ENCODE data around the gene ATF6B.

Gene ATF6B

DNA sequence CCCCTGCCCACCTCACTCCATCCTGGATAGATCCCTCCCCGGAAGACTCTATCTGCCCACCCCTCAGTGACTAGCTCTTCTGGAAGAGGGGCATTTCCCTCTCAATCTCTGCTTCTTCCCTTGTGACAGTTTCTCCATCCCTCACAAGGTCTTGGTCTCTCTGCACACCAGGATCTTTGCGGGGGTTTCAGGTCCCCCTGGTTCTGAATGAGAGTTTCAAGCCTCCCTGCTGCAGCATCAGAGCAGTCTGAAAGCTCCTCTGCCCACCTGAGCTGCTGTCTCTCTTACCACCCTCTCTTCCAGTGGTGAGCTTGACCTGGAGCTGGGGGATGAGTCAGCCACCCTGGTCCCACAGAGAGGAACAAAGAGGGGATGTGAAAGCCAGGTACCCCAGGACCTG is 43.3 kb downstream of the ATF6B start:
- TF ChIP-seq, protein P1, sequence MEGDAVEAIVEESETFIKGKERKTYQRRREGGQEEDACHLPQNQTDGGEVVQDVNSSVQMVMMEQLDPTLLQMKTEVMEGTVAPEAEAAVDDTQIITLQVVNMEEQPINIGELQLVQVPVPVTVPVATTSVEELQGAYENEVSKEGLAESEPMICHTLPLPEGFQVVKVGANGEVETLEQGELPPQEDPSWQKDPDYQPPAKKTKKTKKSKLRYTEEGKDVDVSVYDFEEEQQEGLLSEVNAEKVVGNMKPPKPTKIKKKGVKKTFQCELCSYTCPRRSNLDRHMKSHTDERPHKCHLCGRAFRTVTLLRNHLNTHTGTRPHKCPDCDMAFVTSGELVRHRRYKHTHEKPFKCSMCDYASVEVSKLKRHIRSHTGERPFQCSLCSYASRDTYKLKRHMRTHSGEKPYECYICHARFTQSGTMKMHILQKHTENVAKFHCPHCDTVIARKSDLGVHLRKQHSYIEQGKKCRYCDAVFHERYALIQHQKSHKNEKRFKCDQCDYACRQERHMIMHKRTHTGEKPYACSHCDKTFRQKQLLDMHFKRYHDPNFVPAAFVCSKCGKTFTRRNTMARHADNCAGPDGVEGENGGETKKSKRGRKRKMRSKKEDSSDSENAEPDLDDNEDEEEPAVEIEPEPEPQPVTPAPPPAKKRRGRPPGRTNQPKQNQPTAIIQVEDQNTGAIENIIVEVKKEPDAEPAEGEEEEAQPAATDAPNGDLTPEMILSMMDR (IDR thresholded peaks at IDR 0.05; ENCODE audit: low read depth, low read length): no peak
- TF ChIP-seq EZH2phosphoT487 (IDR thresholded peaks at IDR 0.05; ENCODE audit: low read depth): no peak
- H3K4me1 ChIP-seq (ENCODE audit: low read length): peaks cover 15% of the 10 kb centered on the region
- H3K27ac ChIP-seq (ENCODE audit: low read length): no peak overlapping the region

DNA sequence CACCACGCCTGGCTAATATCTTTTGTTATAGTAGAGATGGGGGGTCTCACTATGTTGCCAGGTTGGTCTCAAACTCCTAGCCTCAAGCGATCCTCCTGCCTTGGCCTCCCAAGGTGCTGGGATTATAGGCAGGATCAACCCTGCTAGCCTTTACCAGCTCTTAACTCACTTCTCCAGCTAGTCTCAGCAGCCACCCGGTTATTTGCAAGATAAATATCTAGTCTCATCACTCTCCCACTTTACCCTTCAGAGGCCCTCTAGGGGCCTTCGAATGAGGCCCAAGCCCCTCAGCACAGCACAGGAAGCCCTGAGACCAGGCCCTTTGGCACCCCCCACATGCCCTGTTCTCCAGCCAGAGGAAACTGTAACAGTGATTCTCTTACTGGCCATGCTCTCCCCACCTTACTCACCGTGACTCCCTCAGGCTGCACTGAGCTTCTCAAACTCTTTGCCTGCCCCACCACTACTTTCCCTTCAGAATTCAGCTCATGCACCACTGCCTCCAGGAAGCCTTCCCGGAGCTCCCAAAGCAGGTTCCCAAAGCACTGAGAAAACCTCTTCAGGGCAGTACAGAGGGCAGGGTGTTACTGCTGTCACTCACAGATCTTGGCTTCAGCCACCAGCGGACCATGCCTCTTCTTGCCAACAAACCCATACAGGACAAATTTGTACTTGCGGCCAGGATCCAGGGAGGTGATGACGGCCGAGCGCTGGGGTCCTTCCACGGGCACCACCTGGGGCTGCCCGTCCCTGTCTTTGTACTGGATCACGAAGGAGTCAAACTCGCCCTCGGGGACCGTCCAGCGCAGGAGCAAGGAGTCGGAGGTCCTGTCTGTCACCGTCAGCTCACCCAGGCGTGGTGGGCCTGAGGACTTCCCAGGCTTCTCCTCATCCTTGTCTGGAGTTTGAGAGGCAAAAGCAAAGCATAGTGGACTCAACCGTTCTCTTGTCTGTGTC is 44.0 kb downstream of the ATF6B start:
- Histone ChIP-seq H3K9me3 (ENCODE audit: insufficient read depth, low read length) (no peaks in the 10 kb centered on the region), H3K4me3 (ENCODE audit: low read length) (no peak overlapping the region), H3K4me2 (ENCODE audit: low read length) (no peak overlapping the region), H3K9ac (ENCODE audit: low read length) (no peak overlapping the region), H3K27ac (ENCODE audit: low read length) (no peak overlapping the region), H4K20me1 (ENCODE audit: insufficient read depth, low read length) (peaks cover 3% of the 10 kb centered on the region; the same call in 1 of the 2 replicates), H2AFZ (ENCODE audit: low read depth, low read length) (no peak overlapping the region), H3K36me3 (replicated peaks; ENCODE audit: low read depth, low read length) (no peaks in the 10 kb centered on the region), H3K79me2 (ENCODE audit: low read length) (no peaks in the 10 kb centered on the region), H3K27me3 (ENCODE audit: low read depth, low read length) (peaks cover 68% of the 10 kb centered on the region), H3K4me1 (ENCODE audit: low read length) (peaks cover 15% of the 10 kb centered on the region)
- TF ChIP-seq, protein P1 (IDR thresholded peaks at IDR 0.05; ENCODE audit: low read depth, low read length): no peak
- TF ChIP-seq EZH2phosphoT487 (IDR thresholded peaks at IDR 0.05; ENCODE audit: low read depth): no peak

More for the DNA sequence above, 43.3 kb downstream of the ATF6B start:
- no peak overlapping the region for H3K4me2 ChIP-seq (ENCODE audit: low read length)
- no peaks in the 10 kb centered on the region for H3K9me3 ChIP-seq (ENCODE audit: insufficient read depth, low read length)
- no peaks in the 10 kb centered on the region for H3K79me2 ChIP-seq (ENCODE audit: low read length)
- H3K27me3 ChIP-seq (ENCODE audit: low read depth, low read length): peaks cover 74% of the 10 kb centered on the region
- peaks cover 3% of the 10 kb centered on the region; the same call in 1 of the 2 replicates for H4K20me1 ChIP-seq (ENCODE audit: insufficient read depth, low read length)
- H2AFZ ChIP-seq (ENCODE audit: low read depth, low read length): no peak overlapping the region
- no peak overlapping the region for H3K9ac ChIP-seq (ENCODE audit: low read length)
- no peak overlapping the region for H3K4me3 ChIP-seq (ENCODE audit: low read length)
- no peaks in the 10 kb centered on the region for H3K36me3 ChIP-seq (replicated peaks; ENCODE audit: low read depth, low read length)

DNA sequence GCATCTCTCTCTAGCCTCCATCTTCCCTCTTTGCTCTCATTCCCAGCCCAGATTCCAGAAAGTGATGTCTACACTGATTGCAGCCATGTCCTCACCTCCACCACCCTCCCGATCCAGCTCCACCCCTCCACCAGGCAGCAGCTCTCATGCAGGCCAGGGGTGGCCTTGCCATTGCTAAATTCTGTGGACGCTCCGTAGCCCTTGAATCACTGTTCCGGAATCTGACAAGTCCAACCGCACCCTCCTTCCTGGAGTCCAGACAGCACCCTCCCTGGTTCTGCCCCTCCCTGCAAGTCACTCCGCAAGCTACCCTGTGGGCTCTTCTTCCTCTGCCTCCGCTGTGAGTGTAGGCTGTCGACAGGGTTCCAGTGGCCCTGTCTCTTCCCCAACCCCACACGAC is 45.1 kb downstream of the ATF6B start:
- Histone ChIP-seq H3K36me3 (replicated peaks; ENCODE audit: low read depth, low read length) (no peaks in the 10 kb centered on the region), H4K20me1 (ENCODE audit: insufficient read depth, low read length) (peaks cover 3% of the 10 kb centered on the region; the same call in 1 of the 2 replicates), H2AFZ (ENCODE audit: low read depth, low read length) (no peak overlapping the region), H3K9ac (ENCODE audit: low read length) (no peak overlapping the region), H3K27ac (ENCODE audit: low read length) (no peak overlapping the region), H3K4me1 (ENCODE audit: low read length) (peaks cover 15% of the 10 kb centered on the region), H3K4me2 (ENCODE audit: low read length) (no peak overlapping the region), H3K79me2 (ENCODE audit: low read length) (no peaks in the 10 kb centered on the region), H3K4me3 (ENCODE audit: low read length) (no peak overlapping the region), H3K27me3 (ENCODE audit: low read depth, low read length) (peaks cover 57% of the 10 kb centered on the region), H3K9me3 (ENCODE audit: insufficient read depth, low read length) (no peaks in the 10 kb centered on the region)
- TF ChIP-seq, protein P1 (IDR thresholded peaks at IDR 0.05; ENCODE audit: low read depth, low read length): no peak
- TF ChIP-seq EZH2phosphoT487 (IDR thresholded peaks at IDR 0.05; ENCODE audit: low read depth): no peak

DNA sequence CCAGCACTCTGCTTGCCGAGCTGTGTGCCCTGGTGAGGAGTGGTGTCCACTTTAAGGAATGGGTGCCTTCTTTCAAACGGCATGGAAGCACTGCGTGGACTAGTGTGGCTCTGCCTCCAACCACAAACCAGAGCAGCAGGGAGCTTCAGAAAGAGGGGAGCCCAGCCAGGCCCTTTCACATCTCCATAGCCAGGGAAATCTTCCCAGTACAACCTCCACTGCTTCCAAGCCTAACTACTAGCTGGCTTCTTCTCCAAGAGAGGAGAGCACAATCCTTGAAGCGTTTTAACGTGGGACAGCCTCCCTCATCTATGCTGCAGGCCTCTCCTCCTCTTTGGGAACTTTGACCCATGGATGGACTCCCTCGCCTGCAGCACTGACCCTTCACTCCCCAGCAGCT is 45.6 kb downstream of the ATF6B start:
- Histone ChIP-seq H3K4me2 (ENCODE audit: low read length) (no peak overlapping the region), H3K9ac (ENCODE audit: low read length) (no peak overlapping the region), H3K79me2 (ENCODE audit: low read length) (no peaks in the 10 kb centered on the region), H3K4me3 (ENCODE audit: low read length) (no peak overlapping the region), H3K27ac (ENCODE audit: low read length) (no peak overlapping the region), H4K20me1 (ENCODE audit: insufficient read depth, low read length) (peaks cover 3% of the 10 kb centered on the region; the same call in 1 of the 2 replicates), H3K9me3 (ENCODE audit: insufficient read depth, low read length) (no peaks in the 10 kb centered on the region), H3K36me3 (replicated peaks; ENCODE audit: low read depth, low read length) (no peaks in the 10 kb centered on the region), H3K4me1 (ENCODE audit: low read length) (peaks cover 15% of the 10 kb centered on the region), H2AFZ (ENCODE audit: low read depth, low read length) (no peak overlapping the region), H3K27me3 (ENCODE audit: low read depth, low read length) (peaks cover 56% of the 10 kb centered on the region)
- no peak for TF ChIP-seq EZH2phosphoT487 (IDR thresholded peaks at IDR 0.05; ENCODE audit: low read depth)
- TF ChIP-seq, protein P1 (IDR thresholded peaks at IDR 0.05; ENCODE audit: low read depth, low read length): no peak
